ENCODE results near the gene POLR1E.

DNA sequence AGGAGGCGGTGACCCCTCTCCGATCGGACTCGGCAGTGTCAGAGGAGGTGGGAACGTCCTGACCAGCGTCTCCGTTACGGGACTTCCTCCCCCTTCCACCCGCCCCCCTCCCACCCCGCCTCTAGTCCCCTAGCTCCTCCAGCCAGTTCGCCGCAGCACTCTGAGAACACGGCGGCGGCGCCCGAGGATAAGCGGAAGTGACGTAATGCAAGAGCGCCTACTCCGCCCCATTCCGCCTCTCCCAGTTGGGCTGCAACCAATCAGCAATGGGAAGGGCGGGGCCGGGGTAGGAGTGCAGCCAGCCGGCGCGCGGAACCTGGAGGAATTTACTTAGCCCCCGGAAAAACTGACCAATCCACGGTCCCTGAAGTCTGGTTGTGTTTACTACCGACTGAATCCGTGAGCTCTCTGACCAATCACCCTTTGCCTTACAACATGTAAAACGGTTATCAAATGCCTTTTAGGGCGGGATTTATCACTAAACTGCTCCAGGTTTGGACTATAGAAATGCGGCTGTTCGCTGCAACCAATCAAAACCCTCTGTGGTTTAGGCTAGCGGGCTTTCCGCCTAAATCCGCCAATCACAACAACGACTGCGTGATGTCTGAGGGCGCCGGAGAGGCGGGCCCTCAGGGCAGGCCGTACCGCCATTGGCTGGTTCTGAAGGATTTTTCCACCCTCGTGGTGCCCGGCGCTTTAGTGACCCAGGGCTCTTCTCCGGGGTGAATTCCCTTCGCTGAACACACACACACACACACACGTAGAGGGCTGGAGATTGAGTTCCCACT is 20.3 kb upstream of the POLR1E start, which contains the start of gene ZBTB5:
- TF ChIP-seq, protein P1, sequence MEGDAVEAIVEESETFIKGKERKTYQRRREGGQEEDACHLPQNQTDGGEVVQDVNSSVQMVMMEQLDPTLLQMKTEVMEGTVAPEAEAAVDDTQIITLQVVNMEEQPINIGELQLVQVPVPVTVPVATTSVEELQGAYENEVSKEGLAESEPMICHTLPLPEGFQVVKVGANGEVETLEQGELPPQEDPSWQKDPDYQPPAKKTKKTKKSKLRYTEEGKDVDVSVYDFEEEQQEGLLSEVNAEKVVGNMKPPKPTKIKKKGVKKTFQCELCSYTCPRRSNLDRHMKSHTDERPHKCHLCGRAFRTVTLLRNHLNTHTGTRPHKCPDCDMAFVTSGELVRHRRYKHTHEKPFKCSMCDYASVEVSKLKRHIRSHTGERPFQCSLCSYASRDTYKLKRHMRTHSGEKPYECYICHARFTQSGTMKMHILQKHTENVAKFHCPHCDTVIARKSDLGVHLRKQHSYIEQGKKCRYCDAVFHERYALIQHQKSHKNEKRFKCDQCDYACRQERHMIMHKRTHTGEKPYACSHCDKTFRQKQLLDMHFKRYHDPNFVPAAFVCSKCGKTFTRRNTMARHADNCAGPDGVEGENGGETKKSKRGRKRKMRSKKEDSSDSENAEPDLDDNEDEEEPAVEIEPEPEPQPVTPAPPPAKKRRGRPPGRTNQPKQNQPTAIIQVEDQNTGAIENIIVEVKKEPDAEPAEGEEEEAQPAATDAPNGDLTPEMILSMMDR (IDR thresholded peaks at IDR 0.05; ENCODE audit: borderline replicate concordance, extremely low read depth, low read length, poor library complexity, severe bottlenecking), result no peak
- TF ChIP-seq EZH2 (IDR thresholded peaks at IDR 0.05; ENCODE audit: borderline replicate concordance, low read depth, low read length, severe bottlenecking), result no peak

Measured in DND-41 (cell line).